Spleen (tissue), 11 donors: Measurements from ENCODE around the gene CTLA4. TPM values are rescaled to one million over a fixed set of nuclear protein-coding genes. Genes with fewer than 3 reads are reported as not detected.

Source experiments
- DNase-seq: peaks from one replicate; pipeline ENCODE4 v3.0.0-alpha.2; 2020
- H3K27ac ChIP-seq, 8 donors: fragments of 200-600 bp; sonication (generic) in 7 of 8; 1 replicate in 4 of 8; 2 replicates in 4 of 8; pipeline versions ENCODE4 v1.5.0 to v1.8.0; 2016 to 2021; ENCODE audit warnings: inconsistent platforms in 4 of 8, mild to moderate bottlenecking in 4 of 8, moderate library complexity in 1 of 8
- H3K27me3 ChIP-seq, 7 donors: fragments of 200-600 bp; sonication (generic) in 6 of 7; replicated peaks in 1 of 7; 1 replicate in 4 of 7; 2 replicates in 3 of 7; pipeline versions ENCODE4 v1.5.0 to v1.8.0; 2016 to 2021; ENCODE audit warnings: inconsistent platforms in 3 of 7, mild to moderate bottlenecking in 1 of 7
- H3K36me3 ChIP-seq, 6 donors: fragments of 200-600 bp; sonication (generic) in 5 of 6; 1 replicate in 4 of 6; 2 replicates in 2 of 6; pipeline versions ENCODE4 v1.5.0 to v1.8.0; 2016 to 2021; ENCODE audit warnings: inconsistent platforms in 2 of 6
- H3K4me1 ChIP-seq, 6 donors: fragments of 200-600 bp; sonication (generic) in 5 of 6; 1 replicate in 3 of 6; 2 replicates in 3 of 6; pipeline versions ENCODE4 v1.5.0 to v1.8.0; 2016 to 2021; ENCODE audit warnings: inconsistent platforms in 3 of 6
- H3K4me3 ChIP-seq, 8 donors: fragments of 200-600 bp; sonication (generic) in 7 of 8; 1 replicate in 4 of 8; 2 replicates in 4 of 8; pipeline versions ENCODE4 v1.5.0 to v1.8.0; 2016 to 2021; ENCODE audit warnings: inconsistent platforms in 4 of 8, mild to moderate bottlenecking in 4 of 8, moderate library complexity in 2 of 8
- H3K9me3 ChIP-seq, 8 donors: fragments of 200-600 bp; sonication (generic) in 7 of 8; 1 replicate in 4 of 8; 2 replicates in 4 of 8; pipeline versions ENCODE4 v1.5.0 to v1.8.0; 2016 to 2021; ENCODE audit warnings: inconsistent platforms in 4 of 8
- CTCF ChIP-seq, 11 experiments: fragments of 200-600 bp in 7 of 11; fragments of 450-650 bp in 4 of 11; sonication (generic) in 4 of 11; IDR thresholded peaks in 8 of 11; conservative IDR thresholded peaks in 3 of 11; 1 replicate in 7 of 11; 2 replicates in 4 of 11; pipeline versions ENCODE4 v1.4.0 to v1.8.0; 2016 to 2021; ENCODE audit warnings: antibody characterized with exemption in 11 of 11, inconsistent platforms in 4 of 11, mild to moderate bottlenecking in 1 of 11
- POLR2A ChIP-seq, 3 donors: fragments of 450-650 bp; IDR thresholded peaks; one replicate each; pipeline ENCODE4 v1.5.1; 2017; ENCODE audit warnings: antibody characterized with exemption in 3 of 3, mild to moderate bottlenecking in 1 of 3
- POLR2AphosphoS5 ChIP-seq, 3 donors: sonication (generic); formaldehyde crosslinking; IDR thresholded peaks; one replicate each; pipeline ENCODE4 v1.5.1; 2017; ENCODE audit warnings: antibody characterized with exemption in 3 of 3
- WGBS, 5 donors: extraction: QIAGEN DNeasy Blood & Tissue Kit in 3 of 5; methylation state at CpG; one replicate each; pipeline versions ENCODE4 v1.1.5 to v1.1.7; 2013 to 2018; 5-methylcytosine and 5-hydroxymethylcytosine counted together
- intact Hi-C: fragments of 100-400 bp; cut with DNase I; formaldehyde crosslinking; loops from one replicate; pipeline ENCODE4 v1.15.0; 2023; ENCODE audit warnings: low total_unique reads
- polyA plus RNA-seq, 3 donors: library from polyadenylated mRNA; stranded (reverse); fragments of 200-250 nt; gene quantifications; one replicate each; pipeline ENCODE4 v1.2.1, GENCODE V29; 2013
- total RNA-seq, 7 donors: library from RNA; depleted of rRNA in 3 of 7; stranded (reverse); fragments of >200 nt in 3 of 7; fragmentation: NEBNext Ultra II Directional in 4 of 7; extraction: Animal tissue kit (Norgen Biotek cat#: 25700) in 4 of 7; gene quantifications; one replicate each; pipeline versions ENCODE4 v1.1.0 to v1.2.1, GENCODE V29; 2016 to 2021
- donor health status: healthy with polysubstance abuse.
- donor health status: DM: no; HTN: no; CAD: no; lungs with moderate emphysema.
- donor health status: DM: no; HTN: no; CAD: no.
- donor health status: Bipolar disorder and iron deficiency.
- donor health status: healthy.
- donor health status: DM: no; HTN: no; CAD: no.
- donor health status: DM: yes; HTN: yes; CAD: no.

CTLA4 gene
- total and polyA plus RNA-seq, 10 donors: 1.4 to 9.9 (median 2.9) TPM

- intact Hi-C loops: no loop called here
- no peaks in the 10 kb centered on the region for H3K9me3 ChIP-seq
Observed at GRCh38 chr2:203870941-203871340, 3.4 kb downstream of the CTLA4 start.

GRCh38 chr2:203871371-203871983, 3.9 kb downstream of the CTLA4 start:
- 51 to 63% (median 56%) methylated on average over 6 of the region's 6 CpGs for WGBS, 5 donors

More at GRCh38 chr2:203870941-203871340, 3.4 kb downstream of the CTLA4 start:
- 56 to 68% (median 61%) methylated on average over 2 of the region's 2 CpGs for WGBS, 5 donors
- H3K4me3 ChIP-seq: peak overlapping the region in 3 of 8 donors; percentile 1 to 55 (median 22)
- H3K27me3 ChIP-seq: no peaks in the 10 kb centered on the region
- H3K36me3 ChIP-seq: no peaks in the 10 kb centered on the region
- H3K4me1 ChIP-seq: peaks cover 0 to 30% (median 10%) of the 10 kb centered on the region in 6 donors
- no peak for DNase-seq
- TF ChIP-seq CTCF (IDR thresholded peaks at IDR 0.05 in 8 of 11, conservative IDR thresholded peaks at IDR 0.05 in 3 of 11) (no peak), POLR2AphosphoS5 (IDR thresholded peaks at IDR 0.05) (no peak), POLR2A (IDR thresholded peaks at IDR 0.05) (no peak)
- H3K27ac ChIP-seq: peak overlapping the region in 4 of 8 donors; percentile 37 to 70 (median 49)

GRCh38 chr2:203873461-203873860, 5.9 kb downstream of the CTLA4 start:
- Histone ChIP-seq H3K4me1 (peaks cover 0 to 30% (median 10%) of the 10 kb centered on the region in 6 donors), H3K9me3 (no peaks in the 10 kb centered on the region), H3K36me3 (no peaks in the 10 kb centered on the region), H3K27ac (no peak overlapping the region), H3K4me3 (no peak overlapping the region), H3K27me3 (no peaks in the 10 kb centered on the region)
- no peak for DNase-seq
- WGBS, 5 donors: 79 to 87% (median 80%) methylated on average over 2 of the region's 2 CpGs
- TF ChIP-seq POLR2A (IDR thresholded peaks at IDR 0.05) (no peak), CTCF (IDR thresholded peaks at IDR 0.05 in 8 of 11, conservative IDR thresholded peaks at IDR 0.05 in 3 of 11) (no peak), POLR2AphosphoS5 (IDR thresholded peaks at IDR 0.05) (no peak)
- intact Hi-C loops: no loop called here

More at GRCh38 chr2:203871371-203871983, 3.9 kb downstream of the CTLA4 start:
- DNase-seq: no peak
- Histone ChIP-seq H3K36me3 (no peaks in the 10 kb centered on the region), H3K4me1 (peaks cover 0 to 30% (median 10%) of the 10 kb centered on the region in 6 donors), H3K4me3 (peak overlapping the region in 2 of 8 donors; percentile 22 to 55), H3K27ac (peak overlapping the region in 4 of 8 donors; percentile 37 to 70 (median 49)), H3K9me3 (no peaks in the 10 kb centered on the region), H3K27me3 (no peaks in the 10 kb centered on the region)
- TF ChIP-seq CTCF (IDR thresholded peaks at IDR 0.05 in 8 of 11, conservative IDR thresholded peaks at IDR 0.05 in 3 of 11) (no peak), POLR2AphosphoS5 (IDR thresholded peaks at IDR 0.05) (no peak), POLR2A (IDR thresholded peaks at IDR 0.05) (no peak)
- intact Hi-C loops: no loop called here

GRCh38 chr2:203873921-203874631, 6.5 kb downstream of the CTLA4 start:
- Histone ChIP-seq H3K9me3 (no peaks in the 10 kb centered on the region), H3K27me3 (no peaks in the 10 kb centered on the region), H3K27ac (no peak overlapping the region), H3K36me3 (no peaks in the 10 kb centered on the region), H3K4me3 (no peak overlapping the region), H3K4me1 (peaks cover 0 to 30% (median 10%) of the 10 kb centered on the region in 6 donors)
- 82 to 90% (median 83%) methylated on average over 5 of the region's 5 CpGs for WGBS, 5 donors
- DNase-seq: no peak
- intact Hi-C loops: no loop called here
- TF ChIP-seq CTCF (IDR thresholded peaks at IDR 0.05 in 8 of 11, conservative IDR thresholded peaks at IDR 0.05 in 3 of 11): no peak
- no peak for TF ChIP-seq POLR2A (IDR thresholded peaks at IDR 0.05)
- TF ChIP-seq POLR2AphosphoS5 (IDR thresholded peaks at IDR 0.05): no peak
